Nephron progenitor cell (in vitro differentiated cells): ENCODE data around the gene MAP4K4.

Source experiments
- DNase-seq: peaks from one replicate; pipeline ENCODE4 v3.0.0; 2021
- H3K27ac Mint-ChIP-seq: 2 replicates; pipeline ENCODE4 v1.8.0; 2021; ENCODE audit warnings: mild to moderate bottlenecking, moderate library complexity, mixed read lengths
- H3K27me3 Mint-ChIP-seq: 2 replicates; pipeline ENCODE4 v1.8.0; 2021; ENCODE audit warnings: mild to moderate bottlenecking, low read depth, mixed read lengths; ENCODE audit not compliant: poor library complexity
- H3K36me3 Mint-ChIP-seq: 2 replicates; pipeline ENCODE4 v1.8.0; 2021; ENCODE audit warnings: low read depth, mixed read lengths
- H3K4me1 Mint-ChIP-seq: 2 replicates; pipeline ENCODE4 v1.8.0; 2021; ENCODE audit warnings: mixed read lengths
- H3K4me3 Mint-ChIP-seq: 2 replicates; pipeline ENCODE4 v1.8.0; 2021; ENCODE audit warnings: mild to moderate bottlenecking, moderate library complexity, mixed read lengths
- H3K9me3 Mint-ChIP-seq: 2 replicates; pipeline ENCODE4 v1.8.0; 2021; ENCODE audit warnings: mild to moderate bottlenecking, moderate library complexity, mixed read lengths
- CTCF ChIP-seq: fragments of 200-600 bp; sonication (generic); IDR thresholded peaks from 2 replicates; pipeline ENCODE4 v1.5.0; 2021; ENCODE audit warnings: antibody characterized with exemption

The MAP4K4 gene

DNA sequence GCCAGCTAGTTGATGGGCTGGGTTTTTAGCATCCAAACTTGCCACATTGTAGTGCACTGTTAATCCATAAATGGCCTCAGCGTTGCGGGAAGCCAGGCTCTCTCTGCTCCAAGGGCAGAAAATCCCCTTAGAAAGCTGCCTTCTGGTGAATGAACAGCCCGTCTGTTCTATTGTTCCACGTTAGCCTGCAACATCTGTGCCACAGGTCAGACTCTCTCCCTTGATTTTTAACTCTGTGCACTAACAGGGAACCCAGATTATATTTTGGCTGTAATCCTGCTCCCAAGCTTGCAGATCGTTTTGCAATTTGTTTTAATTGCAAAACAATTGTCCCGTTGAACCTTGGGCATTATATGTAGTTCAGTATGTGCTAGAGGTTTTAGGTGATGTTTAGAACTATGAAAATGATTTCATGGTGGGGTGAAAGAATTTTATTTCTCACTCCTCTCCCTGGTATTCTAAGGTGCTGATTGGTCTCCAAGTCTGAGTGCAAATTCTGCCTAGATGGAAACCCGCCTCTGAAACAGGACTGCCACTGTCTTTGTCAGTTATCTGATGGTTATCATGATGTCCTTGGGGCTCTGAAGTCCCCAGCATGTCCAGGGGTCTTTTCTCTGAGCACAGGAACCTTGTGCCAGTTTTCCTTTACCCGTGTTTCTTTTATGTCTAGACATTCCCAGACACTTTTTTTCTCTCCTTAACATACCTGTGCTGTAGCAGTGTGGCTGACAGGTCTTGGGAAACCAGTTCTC, 106.6 kb downstream of the MAP4K4 start:
- Mint-ChIP-seq H3K36me3 (peaks cover 8% of the 10 kb centered on the region), H3K27ac (peak overlapping the region; percentile 63), H3K4me3 (no peak overlapping the region), H3K27me3 (no peaks in the 10 kb centered on the region), H3K9me3 (no peaks in the 10 kb centered on the region), H3K4me1 (peaks cover 70% of the 10 kb centered on the region)
- no peak for TF ChIP-seq CTCF
- DNase-seq = no peak

GRCh38 chr2:101805152-101806088, 107.9 kb downstream of the MAP4K4 start:
- no peak for DNase-seq
- no peaks in the 10 kb centered on the region for H3K27me3 Mint-ChIP-seq
- H3K36me3 Mint-ChIP-seq = peaks cover under 1% of the 10 kb centered on the region
- H3K9me3 Mint-ChIP-seq = no peaks in the 10 kb centered on the region
- TF ChIP-seq CTCF = no peak
- H3K4me3 Mint-ChIP-seq = no peak overlapping the region
- peak overlapping the region; percentile 86 for H3K27ac Mint-ChIP-seq
- peaks cover 65% of the 10 kb centered on the region for H3K4me1 Mint-ChIP-seq

DNA sequence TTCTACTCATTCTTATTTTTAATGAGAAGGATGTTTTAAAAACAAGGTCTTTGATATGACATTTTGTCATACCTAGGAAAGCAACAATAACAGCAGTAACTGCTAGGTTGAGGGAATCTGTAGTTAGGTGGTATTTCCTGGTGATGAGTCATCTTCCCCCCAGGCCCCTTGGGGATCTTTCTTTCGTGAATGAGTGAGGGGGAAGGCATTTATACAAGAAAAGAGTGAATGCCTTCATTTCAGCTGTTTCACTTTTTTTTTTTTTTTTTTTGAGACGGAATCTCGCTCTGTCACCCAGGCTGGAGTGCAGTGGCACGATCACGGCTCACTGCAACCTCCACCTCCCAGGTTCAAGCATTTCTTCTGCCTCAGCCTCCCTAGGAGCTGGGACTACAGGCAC, 108.6 kb downstream of the MAP4K4 start:
- Mint-ChIP-seq H3K27ac (peak overlapping the region; percentile 86), H3K27me3 (no peaks in the 10 kb centered on the region), H3K36me3 (peaks cover 5% of the 10 kb centered on the region), H3K9me3 (no peaks in the 10 kb centered on the region), H3K4me1 (peaks cover 58% of the 10 kb centered on the region), H3K4me3 (no peak overlapping the region)
- DNase-seq = no peak
- TF ChIP-seq CTCF = no peak

GRCh38 chr2:101806701-101807100, 109.2 kb downstream of the MAP4K4 start:
- peaks cover 59% of the 10 kb centered on the region for H3K4me1 Mint-ChIP-seq
- DNase-seq = no peak
- H3K4me3 Mint-ChIP-seq = no peak overlapping the region
- H3K9me3 Mint-ChIP-seq = no peaks in the 10 kb centered on the region
- TF ChIP-seq CTCF = no peak
- H3K27me3 Mint-ChIP-seq = no peaks in the 10 kb centered on the region
- peak overlapping the region; percentile 26 for H3K27ac Mint-ChIP-seq
- H3K36me3 Mint-ChIP-seq = peaks cover 11% of the 10 kb centered on the region

DNA sequence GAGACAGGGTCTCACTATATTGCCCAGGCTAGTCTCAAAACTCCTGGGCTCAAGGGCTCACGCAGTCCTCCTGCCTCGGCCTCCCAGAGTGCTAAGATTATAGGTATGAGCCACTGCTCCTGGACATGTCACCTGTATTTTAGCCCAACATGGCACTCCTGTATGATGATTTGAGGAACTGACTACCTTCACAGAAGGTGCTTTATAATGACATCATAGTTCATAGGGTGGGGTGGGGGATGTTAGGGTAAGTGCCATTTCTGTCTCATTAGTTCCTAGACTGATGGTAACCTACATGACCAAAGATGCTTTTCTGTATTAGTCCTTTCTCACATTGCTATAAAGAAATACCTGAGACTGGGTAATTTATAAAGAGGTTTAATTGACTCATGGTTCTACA, 109.7 kb downstream of the MAP4K4 start:
- Mint-ChIP-seq H3K36me3 (peaks cover 16% of the 10 kb centered on the region), H3K4me1 (peaks cover 54% of the 10 kb centered on the region), H3K9me3 (peaks cover 2% of the 10 kb centered on the region), H3K27ac (no peak overlapping the region), H3K4me3 (no peak overlapping the region), H3K27me3 (no peaks in the 10 kb centered on the region)
- no peak for TF ChIP-seq CTCF
- no peak for DNase-seq
